ENCODE results near the gene NCOR1. TPM values are rescaled to one million over a fixed set of nuclear protein-coding genes. Genes with fewer than 3 reads are reported as not detected.
A peak's percentile ranks its signal among the peaks of the same experiment; 100 is the strongest.

Gene NCOR1
- total RNA-seq, 1 donor, result 86.9 TPM

DNA sequence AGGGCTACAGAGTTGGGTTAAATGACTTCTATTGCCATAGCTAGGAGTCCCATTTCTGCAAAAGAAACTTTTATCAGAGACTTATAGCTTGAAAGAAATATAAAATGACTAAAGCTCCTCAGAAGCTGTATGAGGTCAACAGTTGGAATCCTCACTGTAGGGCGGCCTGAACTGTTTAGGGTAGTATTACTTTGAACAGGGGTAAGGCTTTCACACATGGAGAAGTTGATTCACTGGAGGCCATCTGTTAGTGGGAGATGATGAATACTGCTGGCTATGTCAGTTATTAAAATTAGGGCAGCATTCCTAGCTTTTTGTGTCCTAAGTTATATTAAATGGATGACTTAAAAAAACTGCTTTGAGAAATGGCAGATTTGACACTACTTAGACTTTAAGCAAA, 209.7 kb downstream of the NCOR1 start:
- Histone ChIP-seq H3K36me3 (ENCODE audit: insufficient read depth, low read length) (peaks cover 83% of the 10 kb centered on the region), H3K4me1 (ENCODE audit: insufficient read depth, low read length) (peaks cover 9% of the 10 kb centered on the region)
- peak; percentile 65 for DNase-seq (ENCODE audit: insufficient read length, low spot score, missing footprints)

DNA sequence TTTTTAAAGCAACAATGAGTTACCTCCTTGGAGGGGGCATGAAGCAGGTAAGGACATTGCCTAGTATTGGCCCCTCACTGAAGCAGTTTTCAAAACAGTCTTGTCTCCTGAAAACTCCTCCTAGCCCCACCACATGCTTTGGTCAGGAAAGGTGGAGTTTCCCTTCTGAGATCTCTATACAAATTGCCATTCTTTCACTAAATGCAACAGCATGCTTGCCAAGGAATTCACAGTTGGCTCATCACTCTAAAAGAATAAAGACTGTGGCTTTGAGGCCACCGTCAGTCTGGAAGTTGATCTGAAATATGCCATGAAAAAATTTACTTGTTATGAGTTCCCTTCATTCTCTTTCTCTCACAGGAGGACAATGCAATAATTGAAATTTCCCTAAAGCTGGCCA, 211.5 kb downstream of the NCOR1 start:
- H4K20me1 ChIP-seq (ENCODE audit: insufficient read depth, low read length), result peaks cover 11% of the 10 kb centered on the region
- H3K27me3 ChIP-seq (ENCODE audit: insufficient read depth, low read length), result no peaks in the 10 kb centered on the region
- H3K4me3 ChIP-seq (ENCODE audit: insufficient read depth, low read length), result no peak overlapping the region
- no peaks in the 10 kb centered on the region for H3K9me3 ChIP-seq (ENCODE audit: low read depth, low read length)
- no peak for DNase-seq (ENCODE audit: insufficient read length, low spot score, missing footprints)
- H3K4me1 ChIP-seq (ENCODE audit: insufficient read depth, low read length), result peaks cover 15% of the 10 kb centered on the region
- no peak overlapping the region for H2AFZ ChIP-seq (ENCODE audit: low read length)
- peaks cover 36% of the 10 kb centered on the region for H3K79me2 ChIP-seq (ENCODE audit: insufficient read depth, low read length)
- no peak overlapping the region for H3K4me2 ChIP-seq (ENCODE audit: insufficient read depth, low read length)
- no peak overlapping the region for H3K27ac ChIP-seq (ENCODE audit: low read depth, low read length)
- TF ChIP-seq, protein P1, sequence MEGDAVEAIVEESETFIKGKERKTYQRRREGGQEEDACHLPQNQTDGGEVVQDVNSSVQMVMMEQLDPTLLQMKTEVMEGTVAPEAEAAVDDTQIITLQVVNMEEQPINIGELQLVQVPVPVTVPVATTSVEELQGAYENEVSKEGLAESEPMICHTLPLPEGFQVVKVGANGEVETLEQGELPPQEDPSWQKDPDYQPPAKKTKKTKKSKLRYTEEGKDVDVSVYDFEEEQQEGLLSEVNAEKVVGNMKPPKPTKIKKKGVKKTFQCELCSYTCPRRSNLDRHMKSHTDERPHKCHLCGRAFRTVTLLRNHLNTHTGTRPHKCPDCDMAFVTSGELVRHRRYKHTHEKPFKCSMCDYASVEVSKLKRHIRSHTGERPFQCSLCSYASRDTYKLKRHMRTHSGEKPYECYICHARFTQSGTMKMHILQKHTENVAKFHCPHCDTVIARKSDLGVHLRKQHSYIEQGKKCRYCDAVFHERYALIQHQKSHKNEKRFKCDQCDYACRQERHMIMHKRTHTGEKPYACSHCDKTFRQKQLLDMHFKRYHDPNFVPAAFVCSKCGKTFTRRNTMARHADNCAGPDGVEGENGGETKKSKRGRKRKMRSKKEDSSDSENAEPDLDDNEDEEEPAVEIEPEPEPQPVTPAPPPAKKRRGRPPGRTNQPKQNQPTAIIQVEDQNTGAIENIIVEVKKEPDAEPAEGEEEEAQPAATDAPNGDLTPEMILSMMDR (IDR thresholded peaks at IDR 0.05; ENCODE audit: extremely low read depth, low read depth, low read length), result no peak
- peaks cover 73% of the 10 kb centered on the region for H3K36me3 ChIP-seq (ENCODE audit: insufficient read depth, low read length)

More for the DNA sequence above, 209.7 kb downstream of the NCOR1 start:
- peaks cover 28% of the 10 kb centered on the region for H3K79me2 ChIP-seq (ENCODE audit: insufficient read depth, low read length)
- H3K9me3 ChIP-seq (ENCODE audit: low read depth, low read length), result no peaks in the 10 kb centered on the region
- H3K4me3 ChIP-seq (ENCODE audit: insufficient read depth, low read length), result no peak overlapping the region
- no peaks in the 10 kb centered on the region for H3K27me3 ChIP-seq (ENCODE audit: insufficient read depth, low read length)
- H4K20me1 ChIP-seq (ENCODE audit: insufficient read depth, low read length), result peaks cover 10% of the 10 kb centered on the region
- no peak overlapping the region for H2AFZ ChIP-seq (ENCODE audit: low read length)
- no peak overlapping the region for H3K27ac ChIP-seq (ENCODE audit: low read depth, low read length)
- TF ChIP-seq, protein P1 (IDR thresholded peaks at IDR 0.05; ENCODE audit: extremely low read depth, low read depth, low read length), result no peak
- no peak overlapping the region for H3K4me2 ChIP-seq (ENCODE audit: insufficient read depth, low read length)

DNA sequence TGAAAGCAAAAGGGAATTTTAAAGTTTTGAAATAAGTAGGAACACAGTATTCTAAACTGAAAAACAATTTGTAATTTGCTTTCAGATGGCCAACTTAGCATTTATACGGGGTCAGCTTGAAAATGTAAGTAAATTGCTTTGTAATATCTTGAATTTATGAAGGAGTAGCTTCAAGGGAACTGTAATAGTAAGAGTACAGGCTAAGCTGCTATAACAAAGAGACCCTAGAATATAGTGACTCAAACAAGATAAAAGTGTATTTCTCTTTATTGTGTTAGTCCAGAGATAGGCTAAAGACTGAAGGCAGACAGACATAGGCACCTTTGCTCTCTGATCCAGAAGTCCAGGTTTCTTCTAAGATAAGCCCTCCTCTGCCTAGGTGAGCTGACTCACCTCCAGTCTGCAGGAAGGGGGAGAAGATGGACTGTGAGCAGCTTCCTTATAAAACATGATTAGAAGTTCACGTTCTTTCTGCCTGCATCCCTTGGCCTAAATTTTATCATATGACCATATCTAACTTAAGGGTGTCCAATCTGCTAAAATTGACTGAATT, 212.6 kb downstream of the NCOR1 start:
- DNase-seq (ENCODE audit: insufficient read length, low spot score, missing footprints), result no peak
- H3K27me3 ChIP-seq (ENCODE audit: insufficient read depth, low read length), result no peaks in the 10 kb centered on the region
- no peak overlapping the region for H3K4me2 ChIP-seq (ENCODE audit: insufficient read depth, low read length)
- H3K27ac ChIP-seq (ENCODE audit: low read depth, low read length), result no peak overlapping the region
- H3K79me2 ChIP-seq (ENCODE audit: insufficient read depth, low read length), result peaks cover 37% of the 10 kb centered on the region
- peaks cover 19% of the 10 kb centered on the region for H3K4me1 ChIP-seq (ENCODE audit: insufficient read depth, low read length)
- no peak overlapping the region for H3K4me3 ChIP-seq (ENCODE audit: insufficient read depth, low read length)
- peaks cover 63% of the 10 kb centered on the region for H3K36me3 ChIP-seq (ENCODE audit: insufficient read depth, low read length)
- TF ChIP-seq, protein P1 (IDR thresholded peaks at IDR 0.05; ENCODE audit: extremely low read depth, low read depth, low read length), result no peak
- H3K9me3 ChIP-seq (ENCODE audit: low read depth, low read length), result no peaks in the 10 kb centered on the region
- peaks cover 11% of the 10 kb centered on the region for H4K20me1 ChIP-seq (ENCODE audit: insufficient read depth, low read length)
- no peak overlapping the region for H2AFZ ChIP-seq (ENCODE audit: low read length)

DNA sequence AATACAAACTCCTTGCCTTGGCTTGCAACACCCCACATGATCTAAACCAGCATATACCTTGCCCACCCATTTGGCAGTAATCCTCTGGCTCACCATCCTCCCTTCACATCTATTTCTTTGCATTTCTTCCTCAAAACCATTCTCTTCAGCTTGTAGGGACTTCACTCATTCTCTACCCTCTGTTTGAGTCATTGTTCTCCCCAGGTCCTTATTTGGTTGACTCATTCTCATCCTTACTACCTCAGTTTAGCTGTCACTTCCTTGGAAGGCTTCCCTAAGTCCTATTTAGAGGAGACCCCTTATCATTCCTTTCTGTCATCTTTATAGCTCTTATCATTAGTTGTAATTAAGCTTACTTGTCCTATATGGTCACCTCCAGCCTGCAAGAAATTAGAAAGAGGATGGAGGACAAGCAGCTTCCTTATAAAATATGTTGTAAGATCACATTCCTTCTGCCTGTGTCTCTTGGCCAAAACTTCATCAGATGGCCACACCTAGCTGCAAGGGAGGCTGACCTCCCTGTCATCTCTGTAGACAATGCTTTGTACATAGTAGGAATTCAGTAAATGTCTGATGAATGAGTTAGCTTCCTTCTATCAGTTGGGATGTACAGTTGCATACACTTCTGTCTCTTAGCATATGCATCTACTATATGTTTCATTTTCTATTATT, 214.0 kb downstream of the NCOR1 start:
- peaks cover 49% of the 10 kb centered on the region for H3K36me3 ChIP-seq (ENCODE audit: insufficient read depth, low read length)

More for the DNA sequence above, 214.0 kb downstream of the NCOR1 start:
- no peak overlapping the region for H2AFZ ChIP-seq (ENCODE audit: low read length)
- peaks cover 11% of the 10 kb centered on the region for H4K20me1 ChIP-seq (ENCODE audit: insufficient read depth, low read length)
- H3K9me3 ChIP-seq (ENCODE audit: low read depth, low read length), result no peaks in the 10 kb centered on the region
- TF ChIP-seq, protein P1 (IDR thresholded peaks at IDR 0.05; ENCODE audit: extremely low read depth, low read depth, low read length), result no peak
- peak overlapping the region; percentile 97 for H3K4me2 ChIP-seq (ENCODE audit: insufficient read depth, low read length)
- H3K4me3 ChIP-seq (ENCODE audit: insufficient read depth, low read length), result peak overlapping the region; percentile 84
- H3K27me3 ChIP-seq (ENCODE audit: insufficient read depth, low read length), result no peaks in the 10 kb centered on the region
- H3K4me1 ChIP-seq (ENCODE audit: insufficient read depth, low read length), result peaks cover 19% of the 10 kb centered on the region
- DNase-seq (ENCODE audit: insufficient read length, low spot score, missing footprints), result peak; percentile 44
- peaks cover 40% of the 10 kb centered on the region for H3K79me2 ChIP-seq (ENCODE audit: insufficient read depth, low read length)
- H3K27ac ChIP-seq (ENCODE audit: low read depth, low read length), result peak overlapping the region; percentile 96
